SK-N-SH treated with all-trans-retinoic acid at 6 μM for 48 hours (cell line): Measurements from ENCODE around the gene ZNF831.

ENCODE experiments used
- ARNTL ChIP-seq: fragments of 450-650 bp; formaldehyde crosslinking; IDR thresholded peaks from 2 replicates; pipeline ENCODE4 v1.5.0; 2020; ENCODE audit warnings: low read depth, mild to moderate bottlenecking, moderate library complexity, borderline replicate concordance
- CSRNP3 ChIP-seq: fragments of 250-450 bp; sonication (Bioruptor Pico); IDR thresholded peaks from 2 replicates; pipeline ENCODE4 v1.5.1; 2021; ENCODE audit warnings: mild to moderate bottlenecking, moderate library complexity
- ESRRG ChIP-seq: fragments of 250-450 bp; sonication (Bioruptor Pico); IDR thresholded peaks from 2 replicates; pipeline ENCODE4 v1.6.1; 2021; ENCODE audit warnings: mild to moderate bottlenecking
- ISL1 ChIP-seq: fragments of 250-450 bp; sonication (Bioruptor Pico); IDR thresholded peaks from 2 replicates; pipeline ENCODE4 v2.1.2; 2022; ENCODE audit warnings: mild to moderate bottlenecking, moderate library complexity
- PATZ1 ChIP-seq: fragments of 250-450 bp; sonication (Bioruptor Pico); IDR thresholded peaks from 2 replicates; pipeline ENCODE4 v1.8.0; 2020; ENCODE audit warnings: mild to moderate bottlenecking, moderate library complexity, borderline replicate concordance
- RARB ChIP-seq: fragments of 250-450 bp; sonication (Bioruptor Pico); IDR thresholded peaks from 2 replicates; pipeline ENCODE4 v1.8.0; 2021; ENCODE audit warnings: mild to moderate bottlenecking, moderate library complexity
- SNAI2 ChIP-seq: fragments of 250-450 bp; sonication (Bioruptor Pico); IDR thresholded peaks from 2 replicates; pipeline ENCODE4 v1.5.0; 2020; ENCODE audit warnings: mild to moderate bottlenecking, moderate library complexity
- TCF4 ChIP-seq: fragments of 250-450 bp; sonication (Bioruptor Pico); IDR thresholded peaks from 2 replicates; pipeline ENCODE4 v1.8.0; 2021; ENCODE audit warnings: mild to moderate bottlenecking, moderate library complexity, borderline replicate concordance
- TSHZ2 ChIP-seq: fragments of 250-450 bp; sonication (Bioruptor Pico); IDR thresholded peaks from 2 replicates; pipeline ENCODE4 v1.5.0; 2020; ENCODE audit warnings: mild to moderate bottlenecking, moderate library complexity
- ZC3H10 ChIP-seq: fragments of 250-450 bp; sonication (Bioruptor Pico); IDR thresholded peaks from 2 replicates; pipeline ENCODE4 v1.5.1; 2021; ENCODE audit warnings: mild to moderate bottlenecking, moderate library complexity
- ZFP3 ChIP-seq: fragments of 250-450 bp; sonication (Bioruptor Pico); IDR thresholded peaks from 2 replicates; pipeline ENCODE4 v1.5.0; 2020; ENCODE audit warnings: mild to moderate bottlenecking, moderate library complexity
- ZNF565 ChIP-seq: fragments of 450-650 bp; formaldehyde crosslinking; conservative IDR thresholded peaks from 2 replicates; pipeline ENCODE4 v1.5.0; 2020; ENCODE audit warnings: low read depth, mild to moderate bottlenecking, moderate library complexity
- ZNF70 ChIP-seq: fragments of 450-650 bp; formaldehyde crosslinking; IDR thresholded peaks from 2 replicates; pipeline ENCODE4 v1.5.0; 2020; ENCODE audit warnings: mild to moderate bottlenecking, moderate library complexity

- TF ChIP-seq CSRNP3: no peak
- no peak for TF ChIP-seq RARB
- no peak for TF ChIP-seq ZNF70 (CRISPR knock-in tag)
- TF ChIP-seq PATZ1 (CRISPR knock-in tag): no peak
- TF ChIP-seq ZC3H10: no peak
- TF ChIP-seq TSHZ2: no peak
- TF ChIP-seq SNAI2 (CRISPR knock-in tag): no peak
- TF ChIP-seq ISL1: no peak
- TF ChIP-seq ZNF565 (CRISPR knock-in tag): no peak
- no peak for TF ChIP-seq ARNTL
- no peak for TF ChIP-seq TCF4
- TF ChIP-seq ESRRG: no peak
- no peak for TF ChIP-seq ZFP3 (CRISPR knock-in tag)
Observed at GRCh38 chr20:59148701-59149493, 14.7 kb upstream of the ZNF831 start.
